ENCODE results near the gene FOXP1.

DNA sequence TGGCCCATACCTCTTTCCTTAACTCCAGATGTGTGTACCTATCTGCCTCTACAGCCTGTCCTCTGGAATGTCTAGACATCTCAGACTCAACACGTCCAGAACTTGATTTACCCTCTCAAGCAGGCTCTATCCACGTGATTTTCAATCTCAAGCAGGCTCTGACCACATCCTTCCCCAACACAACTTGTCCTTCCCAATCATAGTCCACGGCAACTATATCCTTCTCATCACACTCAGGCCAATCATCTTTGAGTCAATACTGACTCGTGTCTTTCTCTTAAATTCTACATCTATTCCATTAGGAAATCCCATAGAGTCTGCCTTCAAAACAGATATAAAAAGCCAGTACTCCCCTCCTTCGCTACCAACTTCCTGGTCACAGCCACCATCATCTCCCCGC is 70.4 kb downstream of the FOXP1 start:
- TF ChIP-seq, protein P1, sequence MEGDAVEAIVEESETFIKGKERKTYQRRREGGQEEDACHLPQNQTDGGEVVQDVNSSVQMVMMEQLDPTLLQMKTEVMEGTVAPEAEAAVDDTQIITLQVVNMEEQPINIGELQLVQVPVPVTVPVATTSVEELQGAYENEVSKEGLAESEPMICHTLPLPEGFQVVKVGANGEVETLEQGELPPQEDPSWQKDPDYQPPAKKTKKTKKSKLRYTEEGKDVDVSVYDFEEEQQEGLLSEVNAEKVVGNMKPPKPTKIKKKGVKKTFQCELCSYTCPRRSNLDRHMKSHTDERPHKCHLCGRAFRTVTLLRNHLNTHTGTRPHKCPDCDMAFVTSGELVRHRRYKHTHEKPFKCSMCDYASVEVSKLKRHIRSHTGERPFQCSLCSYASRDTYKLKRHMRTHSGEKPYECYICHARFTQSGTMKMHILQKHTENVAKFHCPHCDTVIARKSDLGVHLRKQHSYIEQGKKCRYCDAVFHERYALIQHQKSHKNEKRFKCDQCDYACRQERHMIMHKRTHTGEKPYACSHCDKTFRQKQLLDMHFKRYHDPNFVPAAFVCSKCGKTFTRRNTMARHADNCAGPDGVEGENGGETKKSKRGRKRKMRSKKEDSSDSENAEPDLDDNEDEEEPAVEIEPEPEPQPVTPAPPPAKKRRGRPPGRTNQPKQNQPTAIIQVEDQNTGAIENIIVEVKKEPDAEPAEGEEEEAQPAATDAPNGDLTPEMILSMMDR (IDR thresholded peaks at IDR 0.05; ENCODE audit: insufficient read depth, low read depth, low read length): no peak
- no peak for TF ChIP-seq EZH2 (IDR thresholded peaks at IDR 0.05; ENCODE audit: insufficient read depth, low read length)

All from astrocyte (in vitro differentiated cells and primary cell).